AG09319 (cell line): Measurements from ENCODE around the gene LAMB3.

Source experiments
- DNase-seq: peaks from one replicate; pipeline ENCODE4 v3.0.0-alpha.2; 2010; ENCODE audit warnings: low read depth; ENCODE audit errors: extremely low read depth
- TF ChIP-seq, protein P1 (sequence below): IDR thresholded peaks from 2 replicates; pipeline ENCODE4 v1.5.1; 2011; ENCODE audit warnings: low read depth, mild to moderate bottlenecking, inconsistent platforms, low read length, moderate library complexity

LAMB3 gene

DNA sequence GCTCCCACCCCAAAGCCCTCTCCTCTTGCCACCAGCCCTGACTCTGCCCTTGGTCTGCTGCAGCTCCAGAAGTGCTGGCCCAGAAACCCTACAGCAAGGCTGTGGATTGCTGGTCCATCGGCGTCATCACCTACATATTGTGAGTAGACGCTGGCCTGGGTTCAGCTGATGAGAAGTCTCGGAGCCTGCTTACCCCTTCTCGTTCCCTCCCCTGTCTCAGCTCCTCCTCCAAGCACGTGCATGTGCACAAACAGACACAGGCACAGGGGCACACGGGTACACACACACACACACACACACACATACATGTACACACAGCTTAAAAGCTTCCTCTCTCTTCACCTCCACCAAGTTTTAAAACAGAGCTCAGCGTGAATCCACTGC is 44.4 kb downstream of the LAMB3 start:
- no peak for DNase-seq
- TF ChIP-seq, protein P1, sequence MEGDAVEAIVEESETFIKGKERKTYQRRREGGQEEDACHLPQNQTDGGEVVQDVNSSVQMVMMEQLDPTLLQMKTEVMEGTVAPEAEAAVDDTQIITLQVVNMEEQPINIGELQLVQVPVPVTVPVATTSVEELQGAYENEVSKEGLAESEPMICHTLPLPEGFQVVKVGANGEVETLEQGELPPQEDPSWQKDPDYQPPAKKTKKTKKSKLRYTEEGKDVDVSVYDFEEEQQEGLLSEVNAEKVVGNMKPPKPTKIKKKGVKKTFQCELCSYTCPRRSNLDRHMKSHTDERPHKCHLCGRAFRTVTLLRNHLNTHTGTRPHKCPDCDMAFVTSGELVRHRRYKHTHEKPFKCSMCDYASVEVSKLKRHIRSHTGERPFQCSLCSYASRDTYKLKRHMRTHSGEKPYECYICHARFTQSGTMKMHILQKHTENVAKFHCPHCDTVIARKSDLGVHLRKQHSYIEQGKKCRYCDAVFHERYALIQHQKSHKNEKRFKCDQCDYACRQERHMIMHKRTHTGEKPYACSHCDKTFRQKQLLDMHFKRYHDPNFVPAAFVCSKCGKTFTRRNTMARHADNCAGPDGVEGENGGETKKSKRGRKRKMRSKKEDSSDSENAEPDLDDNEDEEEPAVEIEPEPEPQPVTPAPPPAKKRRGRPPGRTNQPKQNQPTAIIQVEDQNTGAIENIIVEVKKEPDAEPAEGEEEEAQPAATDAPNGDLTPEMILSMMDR = no peak

DNA sequence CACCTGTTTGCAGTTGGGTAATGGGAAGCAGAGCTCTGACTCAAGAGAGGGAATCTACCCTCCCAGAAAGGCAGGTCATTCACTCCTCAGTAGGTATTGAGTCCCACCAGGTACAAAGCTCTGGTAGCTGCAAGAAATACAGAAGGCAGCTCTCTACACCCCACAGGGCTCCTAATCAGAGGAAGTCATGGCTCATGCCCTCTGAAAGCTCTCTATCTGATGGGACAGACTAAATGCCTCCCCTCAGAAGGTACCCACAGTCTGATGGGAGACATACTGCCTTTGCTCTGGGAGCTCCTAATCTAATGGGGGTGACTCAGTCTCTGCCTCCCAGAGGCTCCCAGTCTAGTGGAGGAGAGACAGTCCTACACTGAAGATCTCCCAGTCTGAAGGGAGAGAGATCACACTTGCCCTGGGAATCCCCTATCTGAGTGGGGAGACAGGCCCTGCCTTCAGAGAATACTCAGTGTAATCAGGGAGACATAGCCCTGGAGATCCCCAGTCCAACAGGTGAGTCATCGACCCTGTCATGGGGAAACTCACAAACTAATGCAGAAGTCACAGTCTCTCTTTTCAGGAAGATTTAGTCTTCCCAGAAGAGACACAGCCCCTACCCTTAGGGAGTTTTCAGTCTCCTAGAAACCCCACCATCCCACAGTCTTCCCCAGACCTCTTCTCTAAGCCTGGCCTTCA is 45.0 kb downstream of the LAMB3 start:
- DNase-seq = no peak
- TF ChIP-seq, protein P1 = no peak

- no peak for DNase-seq
- TF ChIP-seq, protein P1 = no peak
Observed at GRCh38 chr1:209603877-209604276, 48.3 kb downstream of the LAMB3 start.

DNA sequence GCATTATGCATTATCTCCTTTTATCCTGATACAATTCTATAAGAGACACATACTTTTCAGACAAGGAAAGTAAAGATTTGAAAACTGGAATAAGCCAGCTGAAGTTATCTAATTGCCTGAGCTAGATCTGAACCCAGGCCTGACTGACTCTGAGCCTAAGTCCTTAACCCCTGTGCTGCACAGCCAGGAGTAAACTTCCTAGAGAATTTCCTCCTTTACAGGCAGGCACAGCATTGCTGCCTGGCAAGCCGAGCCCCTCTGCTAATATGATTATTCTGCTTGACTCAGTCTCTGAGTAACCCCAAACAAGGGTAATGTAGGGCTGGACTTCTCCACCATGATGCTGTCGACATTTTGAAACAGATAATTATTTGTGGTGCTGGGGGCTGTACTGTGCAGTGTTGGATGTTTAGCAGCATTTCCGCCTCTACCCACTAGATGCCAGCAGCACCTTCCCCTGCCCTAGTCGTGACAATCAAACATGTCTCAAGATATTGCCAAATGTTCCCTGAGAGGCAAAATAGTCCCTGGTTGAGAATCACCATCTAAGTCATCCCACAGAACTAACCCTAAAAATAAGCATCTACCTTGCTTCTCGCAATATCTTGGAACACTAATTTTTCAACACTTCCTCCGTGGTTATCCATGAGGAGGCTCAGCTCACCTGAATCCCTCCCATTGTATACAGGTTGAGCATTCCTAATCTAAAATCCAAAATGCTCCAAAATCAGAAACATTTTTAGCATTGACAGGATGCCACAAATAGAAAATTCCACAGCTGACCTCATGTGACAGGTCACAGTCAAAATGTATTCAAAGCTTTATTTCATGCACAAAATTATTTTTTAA is 50.2 kb downstream of the LAMB3 start:
- TF ChIP-seq, protein P1 = peak; percentile 83
- peak; percentile 25 for DNase-seq

GRCh38 chr1:209600541-209600940 is 51.7 kb downstream of the LAMB3 start:
- DNase-seq = no peak
- TF ChIP-seq, protein P1 = no peak

DNA sequence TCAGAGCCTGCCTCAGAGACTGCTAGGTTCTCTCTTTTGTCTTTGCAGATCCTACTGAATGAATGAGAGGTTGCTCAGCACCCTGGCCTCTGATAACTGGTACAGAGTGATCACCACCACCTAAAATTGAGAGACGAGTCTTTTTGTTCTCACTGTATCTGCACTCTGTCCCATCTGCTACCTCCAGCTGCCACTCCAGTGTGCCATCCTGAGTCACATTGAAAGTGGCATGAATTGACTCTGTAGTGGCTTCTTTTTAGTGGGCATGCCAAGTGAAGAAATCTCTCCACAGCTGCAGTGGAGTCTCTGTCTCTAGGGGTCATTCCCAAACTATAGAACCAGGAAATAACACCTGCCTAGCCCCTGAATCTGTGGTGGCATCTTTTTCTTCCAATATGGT is 54.0 kb downstream of the LAMB3 start:
- no peak for DNase-seq
- TF ChIP-seq, protein P1 = no peak

GRCh38 chr1:209597499-209597898 is 54.7 kb downstream of the LAMB3 start:
- DNase-seq = no peak
- TF ChIP-seq, protein P1 = no peak
